D721Med (cell line): ENCODE data around the gene GC.

Experiments
- DNase-seq: peaks from one replicate; pipeline ENCODE4 v3.0.0; 2011; ENCODE audit warnings: low spot score; ENCODE audit not compliant: insufficient read length
- FAIRE-seq: peaks from 2 replicates; lab custom pipeline; 2011; peaks lifted over from hg19 to GRCh38; lab: Jason Lieb, UNC
- CTCF ChIP-seq: IDR thresholded peaks from 2 replicates; pipeline ENCODE4 v1.5.1; 2012; ENCODE audit warnings: mild to moderate bottlenecking, control low read depth; ENCODE audit not compliant: insufficient read depth; ENCODE audit errors: missing control alignments

GC gene

GRCh38 chr4:71783972-71784371 is at the start of gene GC:
Gene GC, minus strand, starts transcription at chr4:71784079. Its CDS starts 61 bp downstream, at chr4:71784018.
- FAIRE-seq, result no peak
- no peak for DNase-seq
- TF ChIP-seq CTCF, result no peak

- no peak for TF ChIP-seq CTCF
- DNase-seq, result no peak
- FAIRE-seq, result no peak
Observed at GRCh38 chr4:71833232-71833900, 49.5 kb upstream of the GC start.

- DNase-seq (no peak), FAIRE-seq (no peak)
- no peak for TF ChIP-seq CTCF
Observed at GRCh38 chr4:71832049-71832448, 48.2 kb upstream of the GC start.

- FAIRE-seq (no peak), DNase-seq (no peak)
- no peak for TF ChIP-seq CTCF
Observed at GRCh38 chr4:71830497-71831190, 46.8 kb upstream of the GC start.

GRCh38 chr4:71828470-71828869 is 44.6 kb upstream of the GC start:
- no peak for TF ChIP-seq CTCF
- no peak for FAIRE-seq
- no peak for DNase-seq

- FAIRE-seq, result no peak
- TF ChIP-seq CTCF, result no peak
- no peak for DNase-seq
Observed at GRCh38 chr4:71827826-71828225, 43.9 kb upstream of the GC start.
